ENCODE results near the gene SLC5A9. TPM values are rescaled to one million over a fixed set of nuclear protein-coding genes. Genes with fewer than 3 reads are reported as not detected.
"Not testable (repeated sequence)": the region's sequence is repeated elsewhere in the genome, so short reads cannot be mapped to it uniquely, and the experiment has no call there.

The SLC5A9 gene
- total RNA-seq, 2 donors from 2014 or later: not detected

DNA sequence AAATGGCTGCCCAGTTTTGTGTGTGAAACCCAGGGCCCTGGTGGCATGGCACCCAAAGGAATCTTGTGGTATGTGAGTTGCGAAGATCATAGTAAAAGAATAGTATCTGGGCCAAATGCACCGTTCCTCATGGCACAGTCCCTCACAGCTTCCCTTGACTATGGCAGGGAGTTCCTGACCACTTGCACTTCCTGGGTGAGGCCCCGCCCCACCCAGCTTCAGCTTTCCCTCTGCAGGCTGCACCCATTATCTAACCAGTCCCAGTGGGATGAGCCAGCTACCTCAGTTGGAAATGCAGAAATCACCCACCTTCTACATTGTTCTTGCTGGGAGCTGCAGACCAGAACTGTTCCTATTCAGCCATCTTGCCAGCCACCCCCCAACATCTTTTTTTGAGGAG lies 63.0 kb downstream of the SLC5A9 start:
- TF ChIP-seq, protein P1, sequence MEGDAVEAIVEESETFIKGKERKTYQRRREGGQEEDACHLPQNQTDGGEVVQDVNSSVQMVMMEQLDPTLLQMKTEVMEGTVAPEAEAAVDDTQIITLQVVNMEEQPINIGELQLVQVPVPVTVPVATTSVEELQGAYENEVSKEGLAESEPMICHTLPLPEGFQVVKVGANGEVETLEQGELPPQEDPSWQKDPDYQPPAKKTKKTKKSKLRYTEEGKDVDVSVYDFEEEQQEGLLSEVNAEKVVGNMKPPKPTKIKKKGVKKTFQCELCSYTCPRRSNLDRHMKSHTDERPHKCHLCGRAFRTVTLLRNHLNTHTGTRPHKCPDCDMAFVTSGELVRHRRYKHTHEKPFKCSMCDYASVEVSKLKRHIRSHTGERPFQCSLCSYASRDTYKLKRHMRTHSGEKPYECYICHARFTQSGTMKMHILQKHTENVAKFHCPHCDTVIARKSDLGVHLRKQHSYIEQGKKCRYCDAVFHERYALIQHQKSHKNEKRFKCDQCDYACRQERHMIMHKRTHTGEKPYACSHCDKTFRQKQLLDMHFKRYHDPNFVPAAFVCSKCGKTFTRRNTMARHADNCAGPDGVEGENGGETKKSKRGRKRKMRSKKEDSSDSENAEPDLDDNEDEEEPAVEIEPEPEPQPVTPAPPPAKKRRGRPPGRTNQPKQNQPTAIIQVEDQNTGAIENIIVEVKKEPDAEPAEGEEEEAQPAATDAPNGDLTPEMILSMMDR (IDR thresholded peaks at IDR 0.05): no peak

DNA sequence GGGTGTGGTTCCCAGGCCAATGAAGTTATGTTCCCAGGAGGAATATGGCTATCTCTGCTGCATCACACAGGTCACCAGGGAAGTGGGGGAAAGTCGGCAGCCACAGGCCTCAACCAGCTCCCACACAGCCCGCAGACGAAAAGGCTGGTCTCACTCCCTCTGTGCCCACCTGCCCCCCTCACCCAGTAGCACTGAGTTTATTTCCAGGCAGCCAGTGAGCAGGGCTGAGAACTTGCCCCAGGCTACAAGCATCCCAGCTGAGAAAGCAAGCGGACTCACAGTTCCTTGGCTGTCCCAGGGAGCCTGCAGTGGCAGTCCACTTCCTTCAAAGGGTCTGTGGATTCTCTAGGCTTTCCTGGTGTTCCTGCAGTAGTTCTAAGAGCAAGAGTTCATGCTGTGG lies 68.9 kb downstream of the SLC5A9 start:
- H3K36me3 ChIP-seq: no peaks in the 10 kb centered on the region
- DNase-seq (ENCODE audit: low spot score): no peak
- no peak overlapping the region for H3K4me3 ChIP-seq
- H3K9me3 ChIP-seq: no peaks in the 10 kb centered on the region
- no peak overlapping the region for H3K27ac ChIP-seq
- TF ChIP-seq, protein P1 (IDR thresholded peaks at IDR 0.05): no peak
- no peaks in the 10 kb centered on the region for H3K4me1 ChIP-seq
- no peaks in the 10 kb centered on the region for H3K27me3 ChIP-seq

More for the DNA sequence above, 63.0 kb downstream of the SLC5A9 start:
- Histone ChIP-seq H3K4me1 (no peaks in the 10 kb centered on the region), H3K27ac (no peak overlapping the region), H3K27me3 (no peaks in the 10 kb centered on the region), H3K36me3 (no peaks in the 10 kb centered on the region), H3K4me3 (no peak overlapping the region), H3K9me3 (no peaks in the 10 kb centered on the region)
- no peak for DNase-seq (ENCODE audit: low spot score)

DNA sequence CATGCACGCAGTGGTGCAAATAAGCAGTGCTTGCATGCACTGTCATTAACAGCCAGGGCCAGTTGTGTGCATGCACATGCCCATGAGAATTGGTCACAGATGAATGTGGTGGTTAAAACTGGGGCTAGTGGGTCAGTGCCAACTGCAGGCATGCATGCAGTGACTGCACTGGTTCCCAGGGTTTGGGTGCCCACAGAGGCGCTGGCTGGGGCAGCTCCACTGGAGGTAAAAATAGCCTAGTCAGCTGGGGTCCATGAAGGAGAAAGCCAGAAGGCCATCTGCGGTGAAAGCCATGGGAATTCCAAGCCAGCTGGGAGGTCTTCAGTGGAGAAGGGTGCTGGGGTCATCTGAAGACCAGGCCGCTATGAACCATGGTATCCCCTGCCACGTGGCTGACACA lies 70.2 kb downstream of the SLC5A9 start:
- H3K4me3 ChIP-seq: no peak overlapping the region
- H3K9me3 ChIP-seq: no peaks in the 10 kb centered on the region
- TF ChIP-seq, protein P1 (IDR thresholded peaks at IDR 0.05): no peak
- H3K4me1 ChIP-seq: no peaks in the 10 kb centered on the region
- H3K27ac ChIP-seq: no peak overlapping the region
- no peak for DNase-seq (ENCODE audit: low spot score)
- no peaks in the 10 kb centered on the region for H3K27me3 ChIP-seq
- H3K36me3 ChIP-seq: no peaks in the 10 kb centered on the region

DNA sequence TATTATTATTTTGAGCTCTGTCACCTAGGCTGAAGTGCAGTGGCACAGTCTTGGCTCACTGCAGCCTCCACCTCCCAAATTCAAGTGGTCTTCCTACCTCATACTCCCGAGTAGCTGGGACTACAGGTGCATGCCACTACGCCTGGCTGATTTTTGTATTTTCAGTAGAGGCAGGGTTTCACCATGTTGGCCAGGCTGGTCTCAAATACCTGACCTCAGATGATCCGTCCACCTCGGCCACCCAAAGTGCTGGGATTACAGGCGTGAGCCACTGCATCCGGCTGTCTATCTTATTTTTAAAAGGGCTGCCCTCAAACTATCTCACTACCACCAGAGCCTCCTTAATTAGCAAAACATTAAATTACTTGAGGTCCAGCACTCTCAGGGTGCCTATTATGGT lies 71.6 kb downstream of the SLC5A9 start:
- not testable (repeated sequence) for H3K9me3 ChIP-seq; H3K27me3 ChIP-seq; H3K36me3 ChIP-seq; H3K4me3 ChIP-seq; DNase-seq (ENCODE audit: low spot score); H3K27ac ChIP-seq; H3K4me1 ChIP-seq

DNA sequence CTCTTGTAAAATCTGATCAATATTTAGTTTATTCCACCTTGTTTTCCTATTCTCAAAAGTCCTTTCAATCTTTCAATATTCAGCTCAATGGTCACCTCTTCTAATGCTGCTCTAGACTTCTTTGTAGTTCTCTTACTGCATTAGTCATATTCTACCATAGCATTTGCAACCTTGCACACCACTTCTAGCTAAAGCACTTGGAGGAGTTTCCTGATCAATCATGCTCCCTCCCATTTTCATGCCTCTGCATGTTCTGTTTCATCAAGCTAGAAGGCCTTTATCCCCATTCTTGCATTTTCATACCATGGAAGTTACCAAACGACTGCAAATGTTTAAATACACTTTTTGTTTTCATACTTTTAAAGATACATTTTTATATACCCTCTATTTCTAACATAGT lies 72.1 kb downstream of the SLC5A9 start:
- Histone ChIP-seq H3K36me3 (no peaks in the 10 kb centered on the region), H3K27ac (no peak overlapping the region), H3K9me3 (no peaks in the 10 kb centered on the region), H3K27me3 (no peaks in the 10 kb centered on the region), H3K4me3 (no peak overlapping the region), H3K4me1 (no peaks in the 10 kb centered on the region)
- DNase-seq (ENCODE audit: low spot score): no peak
- TF ChIP-seq, protein P1 (IDR thresholded peaks at IDR 0.05): no peak

Other genes starting within 250 kb of the SLC5A9 start
- 1 to 10 TPM; 3.1 to 8.1 TPM for gene TRABD2B, start 225.3 kb upstream of the SLC5A9 start, total RNA-seq
- gene SPATA6, start 249.5 kb downstream of the SLC5A9 start, total RNA-seq: 1 to 10 TPM; 4.5 to 6.2 TPM

Measured in right atrium auricular region (tissue), 2 donors.